Endothelial cell (in vitro differentiated cells): ENCODE data around the gene ZNF425. TPM values are rescaled to one million over a fixed set of nuclear protein-coding genes. Genes with fewer than 3 reads are reported as not detected.

Source experiments
- DNase-seq: peaks from one replicate; pipeline ENCODE4 v3.0.0; 2021; ENCODE audit warnings: low spot score
- H3K27ac Mint-ChIP-seq: one replicate; pipeline ENCODE4 v1.8.0; 2021; ENCODE audit warnings: mixed read lengths, inconsistent platforms; ENCODE audit not compliant: unreplicated experiment
- H3K27me3 Mint-ChIP-seq: one replicate; pipeline ENCODE4 v1.8.0; 2021; ENCODE audit warnings: mild to moderate bottlenecking, moderate library complexity, mixed read lengths, inconsistent platforms; ENCODE audit not compliant: unreplicated experiment
- H3K36me3 Mint-ChIP-seq: one replicate; pipeline ENCODE4 v1.8.0; 2021; ENCODE audit warnings: mild to moderate bottlenecking, low read depth, mixed read lengths, inconsistent platforms; ENCODE audit not compliant: unreplicated experiment
- H3K4me1 Mint-ChIP-seq: one replicate; pipeline ENCODE4 v1.8.0; 2021; ENCODE audit warnings: mild to moderate bottlenecking, mixed read lengths, inconsistent platforms; ENCODE audit not compliant: unreplicated experiment
- H3K4me3 Mint-ChIP-seq: one replicate; pipeline ENCODE4 v1.8.0; 2021; ENCODE audit warnings: mild to moderate bottlenecking, mixed read lengths, inconsistent platforms; ENCODE audit not compliant: unreplicated experiment
- H3K9me3 Mint-ChIP-seq: one replicate; pipeline ENCODE4 v1.8.0; 2021; ENCODE audit warnings: mixed read lengths, inconsistent platforms; ENCODE audit not compliant: unreplicated experiment
- total RNA-seq: library from RNA; stranded (reverse); fragmentation: NEBNext Ultra II Directional; extraction: Animal tissue kit (Norgen Biotek cat#: 25700); gene quantifications from one replicate; pipeline ENCODE4 v1.2.1, GENCODE V29; 2021; ENCODE audit not compliant: unreplicated experiment
- TF ChIP-seq, protein P1 (sequence below): fragments of 200-600 bp; sonication (generic); IDR thresholded peaks from one replicate; pipeline ENCODE4 v1.5.0; 2021; ENCODE audit warnings: antibody characterized with exemption; ENCODE audit not compliant: unreplicated experiment

The ZNF425 gene
- total RNA-seq, 1 donor from 2014 or later: 6.2 TPM

- no peak for DNase-seq
- no peaks in the 10 kb centered on the region for H3K9me3 Mint-ChIP-seq
- TF ChIP-seq, protein P1, sequence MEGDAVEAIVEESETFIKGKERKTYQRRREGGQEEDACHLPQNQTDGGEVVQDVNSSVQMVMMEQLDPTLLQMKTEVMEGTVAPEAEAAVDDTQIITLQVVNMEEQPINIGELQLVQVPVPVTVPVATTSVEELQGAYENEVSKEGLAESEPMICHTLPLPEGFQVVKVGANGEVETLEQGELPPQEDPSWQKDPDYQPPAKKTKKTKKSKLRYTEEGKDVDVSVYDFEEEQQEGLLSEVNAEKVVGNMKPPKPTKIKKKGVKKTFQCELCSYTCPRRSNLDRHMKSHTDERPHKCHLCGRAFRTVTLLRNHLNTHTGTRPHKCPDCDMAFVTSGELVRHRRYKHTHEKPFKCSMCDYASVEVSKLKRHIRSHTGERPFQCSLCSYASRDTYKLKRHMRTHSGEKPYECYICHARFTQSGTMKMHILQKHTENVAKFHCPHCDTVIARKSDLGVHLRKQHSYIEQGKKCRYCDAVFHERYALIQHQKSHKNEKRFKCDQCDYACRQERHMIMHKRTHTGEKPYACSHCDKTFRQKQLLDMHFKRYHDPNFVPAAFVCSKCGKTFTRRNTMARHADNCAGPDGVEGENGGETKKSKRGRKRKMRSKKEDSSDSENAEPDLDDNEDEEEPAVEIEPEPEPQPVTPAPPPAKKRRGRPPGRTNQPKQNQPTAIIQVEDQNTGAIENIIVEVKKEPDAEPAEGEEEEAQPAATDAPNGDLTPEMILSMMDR: no peak
- no peak overlapping the region for H3K27ac Mint-ChIP-seq
- peaks cover 10% of the 10 kb centered on the region for H3K36me3 Mint-ChIP-seq
- peaks cover 4% of the 10 kb centered on the region for H3K4me1 Mint-ChIP-seq
- no peaks in the 10 kb centered on the region for H3K27me3 Mint-ChIP-seq
- H3K4me3 Mint-ChIP-seq: no peak overlapping the region
Measured at GRCh38 chr7:149166630-149167352, 40.7 kb upstream of the ZNF425 start.

DNA sequence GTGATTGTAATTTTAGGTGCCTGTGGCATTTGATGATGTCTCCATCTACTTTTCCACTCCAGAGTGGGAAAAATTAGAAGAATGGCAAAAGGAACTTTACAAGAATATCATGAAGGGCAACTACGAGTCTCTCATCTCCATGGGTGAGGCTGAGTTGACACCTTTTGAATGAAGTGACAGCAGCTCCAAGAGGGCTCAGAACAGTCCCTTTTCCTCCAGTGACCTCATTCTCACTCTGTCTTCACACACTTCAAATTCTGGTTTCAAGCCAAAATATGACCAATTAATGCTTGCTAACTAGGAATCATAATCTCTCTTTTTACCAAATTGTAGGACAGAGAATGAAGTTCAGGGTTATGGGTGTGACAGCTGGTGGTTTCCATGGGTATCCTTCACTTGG lies 40.0 kb upstream of the ZNF425 start:
- TF ChIP-seq, protein P1: no peak
- Mint-ChIP-seq H3K27ac (no peak overlapping the region), H3K27me3 (no peaks in the 10 kb centered on the region), H3K4me3 (no peak overlapping the region), H3K9me3 (no peaks in the 10 kb centered on the region), H3K36me3 (peaks cover 10% of the 10 kb centered on the region), H3K4me1 (peaks cover 7% of the 10 kb centered on the region)
- DNase-seq: no peak

DNA sequence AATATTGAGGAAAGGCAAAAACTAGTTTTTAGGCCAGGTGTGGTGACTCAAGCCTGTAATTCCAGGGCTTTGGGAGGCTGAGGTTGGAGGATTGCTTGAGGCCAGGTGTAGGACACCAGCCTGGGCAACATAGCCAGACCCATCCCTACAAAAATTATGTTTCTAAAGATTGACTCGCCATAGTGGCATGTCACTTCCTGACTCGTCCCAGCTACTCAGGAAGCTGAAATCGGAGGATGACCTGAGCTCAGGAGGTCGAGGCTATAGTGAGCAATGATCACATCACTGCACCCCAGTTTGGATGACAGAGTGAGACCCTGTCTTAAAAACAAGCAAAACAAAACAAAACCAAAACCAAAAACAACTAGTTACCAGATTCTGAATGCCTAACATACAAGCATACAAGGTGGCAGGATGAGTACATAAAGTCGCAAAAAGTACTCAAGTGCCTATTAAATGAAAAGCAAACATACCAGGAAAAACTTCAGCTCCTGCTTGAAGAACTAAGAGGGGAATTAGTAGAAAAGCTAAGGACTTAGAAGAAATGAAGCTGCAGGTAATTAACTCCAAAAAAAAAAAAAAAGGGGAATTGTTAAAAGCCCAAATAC lies 35.2 kb upstream of the ZNF425 start:
- no peak overlapping the region for H3K4me3 Mint-ChIP-seq
- H3K27ac Mint-ChIP-seq: peak overlapping the region; percentile 24
- peaks cover 14% of the 10 kb centered on the region for H3K36me3 Mint-ChIP-seq
- no peaks in the 10 kb centered on the region for H3K9me3 Mint-ChIP-seq
- TF ChIP-seq, protein P1: no peak
- DNase-seq: no peak
- H3K27me3 Mint-ChIP-seq: no peaks in the 10 kb centered on the region
- peaks cover 10% of the 10 kb centered on the region for H3K4me1 Mint-ChIP-seq

- Mint-ChIP-seq H3K27me3 (no peaks in the 10 kb centered on the region), H3K36me3 (peaks cover 26% of the 10 kb centered on the region)
Measured at GRCh38 chr7:149156898-149157297, 30.8 kb upstream of the ZNF425 start.

More at GRCh38 chr7:149156898-149157297, 30.8 kb upstream of the ZNF425 start:
- TF ChIP-seq, protein P1: no peak
- H3K27ac Mint-ChIP-seq: no peak overlapping the region
- H3K9me3 Mint-ChIP-seq: no peaks in the 10 kb centered on the region
- H3K4me3 Mint-ChIP-seq: no peak overlapping the region
- DNase-seq: no peak
- peaks cover 6% of the 10 kb centered on the region for H3K4me1 Mint-ChIP-seq
